ENCODE data around the gene OR2AG1.
"Not testable (repeated sequence)": the region's sequence is repeated elsewhere in the genome, so short reads cannot be mapped to it uniquely, and the experiment has no call there.

Gene OR2AG1

DNA sequence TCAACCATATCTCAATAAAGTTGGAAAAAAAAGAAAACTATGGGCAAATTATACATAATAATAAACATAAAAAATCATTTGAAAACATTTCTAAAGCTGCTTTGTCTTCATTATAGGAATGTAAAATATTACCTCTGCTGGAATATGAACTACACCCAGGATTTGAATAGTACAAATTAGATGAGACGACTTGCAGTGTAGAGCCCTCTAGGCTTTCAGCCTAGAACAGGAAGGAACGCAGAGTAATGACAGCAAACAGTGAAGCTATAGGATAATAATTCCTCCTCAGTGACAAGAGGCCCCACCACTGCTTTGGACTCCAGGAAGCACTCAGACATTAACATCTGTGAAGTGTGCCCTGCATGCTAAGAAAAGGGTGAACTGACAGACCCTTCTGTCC is 7.7 kb downstream of the OR2AG1 start:
- DNase-seq (ENCODE audit: low spot score) = no peak

DNA sequence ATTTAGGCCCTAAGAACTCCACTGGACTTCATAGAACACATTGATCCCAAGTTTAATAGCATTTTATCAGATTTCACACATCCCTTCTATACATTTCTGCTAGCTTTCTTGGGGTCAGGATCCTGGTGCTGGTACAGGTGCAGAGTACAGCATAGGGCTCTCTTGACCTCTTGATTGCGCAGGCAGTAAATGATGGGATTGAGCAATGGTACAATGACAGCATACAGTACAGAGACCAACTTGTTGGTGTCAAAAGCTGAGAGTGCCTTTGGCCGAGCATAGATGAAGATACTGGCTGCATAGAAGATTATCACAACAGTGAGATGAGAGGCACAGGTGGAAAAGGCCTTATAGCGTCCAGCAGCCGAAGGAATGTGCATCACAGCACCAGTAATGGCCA is 11.8 kb downstream of the OR2AG1 start:
- DNase-seq (ENCODE audit: low spot score) = no peak

DNA sequence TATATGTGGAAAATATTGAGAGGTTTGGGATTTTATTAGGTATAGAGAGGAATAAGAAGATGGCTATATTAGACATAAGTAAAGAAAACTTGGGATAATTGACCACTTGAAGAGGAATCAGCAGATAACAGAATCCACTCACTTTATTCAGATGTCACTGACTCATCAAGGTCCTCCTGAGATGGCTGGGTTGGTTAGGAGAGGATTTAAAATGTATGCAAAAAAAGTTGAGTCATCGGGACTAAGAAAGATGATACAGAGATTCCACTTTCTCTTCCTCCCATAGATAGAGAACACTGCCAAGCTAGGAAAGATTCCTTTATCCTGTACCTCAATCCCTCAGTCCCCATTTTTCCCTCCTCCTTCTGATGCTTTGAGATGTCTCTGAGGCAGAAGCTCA is 16.6 kb downstream of the OR2AG1 start, which contains the start of gene OR6A2:
Gene OR6A2, minus strand, starts transcription at position 288 of the 400 bp plus-strand sequence. CDS start 3,981 bp downstream, outside the sequence.
- DNase-seq (ENCODE audit: low spot score) = no peak

DNA sequence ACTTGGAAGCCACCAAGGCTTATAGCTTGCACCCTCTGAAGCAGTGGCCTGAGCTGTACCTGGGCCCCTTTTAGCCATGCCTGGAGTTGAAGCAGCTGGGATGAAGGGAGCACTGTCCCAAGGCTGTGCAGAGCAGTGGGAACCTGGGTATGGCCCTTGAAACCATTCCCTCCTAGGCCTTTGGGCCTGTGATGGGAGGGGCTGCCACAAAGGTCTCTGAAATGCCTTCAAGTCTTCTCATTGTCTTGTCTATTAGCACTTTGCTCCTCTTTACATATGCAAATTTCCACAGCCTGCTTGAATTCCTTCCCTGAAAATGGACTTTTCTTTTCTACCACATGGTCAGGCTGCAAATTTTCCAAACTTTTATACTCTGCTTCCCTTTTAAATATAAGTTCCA is 18.3 kb downstream of the OR2AG1 start:
- DNase-seq (ENCODE audit: low spot score) = not testable (repeated sequence)

DNA sequence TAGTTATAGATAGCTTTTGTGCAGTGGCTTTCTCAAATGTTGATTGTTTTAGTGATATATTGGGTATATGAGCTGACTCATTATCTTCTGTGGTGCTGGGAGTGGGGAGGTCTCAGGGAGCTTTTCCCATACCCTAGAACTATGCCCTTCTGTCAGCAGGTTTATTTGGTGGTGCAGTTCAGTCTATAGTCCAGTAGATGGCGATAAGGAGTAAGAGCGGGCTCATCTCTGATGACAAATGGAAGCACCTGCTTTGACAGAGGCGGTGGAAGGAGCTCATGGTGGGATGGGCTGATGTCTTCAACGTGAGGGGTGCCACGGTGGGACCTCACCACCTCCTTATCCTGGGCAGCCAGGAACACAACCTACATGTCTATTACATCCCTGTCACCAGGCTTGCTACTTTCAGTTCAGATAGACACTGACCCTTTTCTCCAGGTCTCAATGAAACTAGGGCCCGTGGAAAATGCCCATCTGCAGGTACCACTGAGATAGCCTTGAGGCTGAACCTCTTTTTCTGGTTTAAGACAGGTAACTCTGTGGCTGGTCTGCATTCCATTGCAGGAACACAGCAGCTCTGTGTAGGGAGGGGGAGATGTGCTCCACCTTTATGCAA is 29.7 kb downstream of the OR2AG1 start:
- DNase-seq (ENCODE audit: low spot score) = peak; percentile 28

DNA sequence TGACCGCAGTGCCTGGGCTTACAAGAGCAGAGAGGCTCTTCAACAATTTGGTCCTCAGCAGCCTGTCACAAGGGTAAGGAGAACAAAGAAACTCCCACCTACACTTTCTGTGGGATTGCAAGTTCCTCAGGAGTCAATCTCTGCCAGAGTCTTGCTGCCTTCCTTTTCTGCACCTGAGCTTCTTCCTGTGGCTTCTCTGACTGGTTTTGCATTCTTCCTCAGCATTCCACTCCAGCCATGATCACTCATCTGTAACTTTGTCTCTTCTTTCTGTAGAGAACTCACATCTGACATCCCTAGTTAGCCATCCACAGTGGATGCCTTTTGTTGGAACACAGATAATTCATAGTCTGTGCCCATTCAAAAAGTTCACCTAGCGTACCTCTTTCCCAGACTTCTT is 30.8 kb downstream of the OR2AG1 start:
- DNase-seq (ENCODE audit: low spot score) = no peak

DNA sequence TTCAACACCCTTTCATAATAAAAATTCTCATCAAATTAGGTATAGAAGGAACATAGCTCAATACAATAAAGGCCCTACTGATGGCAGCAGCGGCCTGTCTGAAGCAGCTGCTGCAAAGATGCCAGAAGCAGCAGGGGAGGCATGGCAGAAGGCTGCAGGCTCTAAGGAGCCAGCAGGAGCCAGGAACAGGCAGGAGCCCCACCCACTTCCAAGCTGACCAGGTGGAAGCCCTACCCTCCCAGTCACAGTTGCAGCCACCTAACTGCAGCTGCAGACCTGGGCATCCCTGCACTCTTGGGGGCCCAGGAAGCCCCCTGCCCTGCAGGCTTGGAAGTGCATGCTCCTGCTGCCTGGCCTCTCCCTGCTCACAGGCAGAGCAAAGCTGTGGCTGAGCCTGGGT is 34.9 kb downstream of the OR2AG1 start:
- DNase-seq (ENCODE audit: low spot score) = no peak

DNA sequence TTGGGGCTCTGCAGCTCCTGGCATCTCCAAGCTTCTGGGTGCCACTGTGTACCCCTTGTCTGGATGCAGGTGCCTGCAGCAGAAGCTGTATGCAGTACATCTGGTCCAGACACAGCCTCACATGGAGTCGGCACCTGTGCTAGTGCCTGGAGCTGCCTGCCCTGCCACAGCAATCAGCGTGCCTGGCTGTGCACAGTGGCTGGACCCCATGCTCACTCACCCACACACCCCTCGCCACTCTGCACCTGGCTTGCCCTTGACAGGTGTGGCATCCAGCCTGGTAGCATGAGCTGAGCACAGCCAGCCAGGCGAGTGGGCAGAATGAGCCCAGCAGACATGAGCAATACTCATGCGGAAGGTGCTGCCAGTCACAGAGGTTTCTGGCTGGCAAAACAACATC is 36.1 kb downstream of the OR2AG1 start:
- DNase-seq (ENCODE audit: low spot score) = no peak

DNA sequence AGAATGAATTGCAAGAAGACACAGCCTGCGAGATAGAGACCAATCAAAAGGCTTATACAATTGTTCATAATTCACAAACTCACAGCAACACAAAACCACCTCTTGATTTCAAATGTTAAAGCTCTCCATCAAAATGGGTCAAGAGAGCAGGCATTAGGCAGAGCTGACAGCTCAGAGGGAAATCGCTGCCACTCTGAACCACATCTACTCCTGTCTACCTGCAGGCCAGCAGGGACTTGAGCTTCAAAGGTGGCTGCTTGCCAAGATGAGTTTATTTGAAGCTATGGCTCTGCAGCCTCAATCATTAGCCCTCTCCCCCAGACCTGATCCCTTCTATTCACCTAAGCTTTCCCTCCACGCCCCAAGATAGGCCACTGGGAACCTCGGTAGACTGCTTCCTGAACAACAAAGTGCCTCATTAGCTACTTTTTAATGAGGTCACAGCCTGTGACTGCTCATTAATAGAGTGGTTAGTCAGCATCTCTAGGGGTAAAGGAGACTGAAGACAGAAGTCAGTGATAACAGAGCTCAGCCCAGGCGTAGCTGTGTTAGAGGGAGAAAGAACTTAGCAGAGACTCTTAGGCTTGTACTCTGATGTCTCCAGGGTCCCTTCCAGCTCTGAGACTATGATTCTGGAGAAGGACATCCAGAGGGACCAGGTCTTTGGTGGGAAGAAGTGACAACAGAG is 41.5 kb downstream of the OR2AG1 start:
- no peak for DNase-seq (ENCODE audit: low spot score)

DNA sequence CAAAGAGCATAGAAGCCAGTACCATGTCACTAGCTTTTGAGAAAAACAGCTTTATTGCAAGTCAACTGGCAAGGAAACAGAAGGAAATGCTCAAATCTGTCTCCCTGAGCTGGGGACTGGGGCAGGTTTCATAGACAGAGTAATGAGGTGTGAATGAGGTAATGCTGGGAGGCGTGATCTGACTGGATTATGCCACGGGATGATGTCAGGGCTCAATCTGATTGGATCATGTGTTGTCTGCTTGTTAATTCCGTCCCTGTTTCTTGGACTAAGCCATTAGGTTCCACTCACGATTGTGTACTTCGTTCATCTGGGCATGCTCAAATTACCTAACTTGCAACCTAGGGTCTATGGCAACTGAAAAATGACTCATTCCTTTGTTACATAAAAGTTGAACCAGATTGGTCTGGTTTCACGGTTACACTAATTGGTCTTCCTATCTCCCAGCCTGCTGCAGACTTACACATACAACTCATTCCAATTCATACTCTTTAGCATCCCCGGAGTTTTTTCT is 42.5 kb downstream of the OR2AG1 start:
- DNase-seq (ENCODE audit: low spot score) = no peak

DNA sequence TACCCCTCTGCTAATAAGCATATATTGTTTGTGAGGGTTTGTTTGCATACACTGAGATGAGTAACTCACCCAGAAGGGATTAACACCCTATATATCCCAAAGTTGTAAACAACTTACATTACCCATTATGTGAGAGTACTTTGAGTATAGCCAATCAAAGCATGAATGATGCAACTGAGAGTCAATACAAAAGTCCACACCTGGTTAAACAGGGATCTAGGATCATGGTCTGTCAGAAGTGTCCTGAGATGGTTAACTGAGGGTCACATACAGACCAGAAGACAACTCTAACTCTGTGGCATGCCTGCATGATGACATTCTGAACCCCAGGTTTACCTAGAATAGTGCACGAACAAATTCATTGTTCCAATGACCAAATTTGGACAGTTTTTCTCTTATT is 45.3 kb downstream of the OR2AG1 start:
- no peak for DNase-seq (ENCODE audit: low spot score)

DNA sequence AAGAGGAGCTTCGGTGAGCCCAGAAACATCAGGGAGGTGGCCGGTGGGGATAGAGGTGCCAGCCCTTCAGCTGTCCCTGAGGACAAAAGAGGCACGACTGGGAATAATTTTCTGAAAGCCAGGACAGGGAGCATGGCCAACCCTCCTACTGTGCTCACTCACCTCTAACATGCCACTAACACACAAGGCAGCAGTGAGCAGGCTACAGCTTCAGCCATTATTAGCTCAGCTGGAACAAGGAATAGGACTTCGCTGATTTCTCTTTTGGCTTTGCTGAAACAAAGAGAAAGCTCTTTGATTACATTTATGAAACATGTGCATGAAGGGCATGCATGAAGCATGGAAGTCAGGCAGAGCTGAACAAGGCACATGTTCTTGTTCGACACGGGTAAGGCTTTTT is 50.5 kb downstream of the OR2AG1 start:
- DNase-seq (ENCODE audit: low spot score) = no peak

DNA sequence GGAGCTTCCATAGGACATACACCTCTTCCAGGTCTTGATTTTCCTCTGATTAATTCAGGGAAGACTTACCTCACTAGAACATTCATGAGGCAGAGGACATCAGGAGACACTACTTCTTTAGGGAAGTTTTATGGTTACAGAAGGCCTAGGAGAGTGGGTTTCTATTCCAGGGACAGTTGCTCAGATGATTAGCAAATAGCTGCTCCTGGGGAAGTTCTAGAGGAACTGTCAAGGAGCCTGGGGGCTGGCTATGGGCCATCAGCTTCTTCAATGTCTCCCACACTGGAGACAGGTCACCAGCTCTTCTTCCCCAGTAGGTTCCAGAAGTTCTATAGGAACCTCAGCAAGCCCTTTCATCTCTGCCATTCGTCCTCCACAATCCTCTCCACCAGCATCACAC is 51.2 kb downstream of the OR2AG1 start:
- no peak for DNase-seq (ENCODE audit: low spot score)

All from CD4-positive, alpha-beta T cell treated with Interleukin-6 at 100 ng/mL for 8 hours (primary cell).